ENCODE results near the gene KCNA2.

- TF ChIP-seq RFX5 (IDR thresholded peaks at IDR 0.05; ENCODE audit: low read depth, low read length) (no peak), MAZ (IDR thresholded peaks at IDR 0.05; ENCODE audit: borderline replicate concordance, low read depth, low read length) (no peak), RAD21 (IDR thresholded peaks at IDR 0.05; ENCODE audit: low read length) (no peak), CTCF (conservative IDR thresholded peaks at IDR 0.05; ENCODE audit: low read depth, low read length) (no peak), MAFK (IDR thresholded peaks at IDR 0.05; ENCODE audit: low read depth, low read length) (no peak), BHLHE40 (IDR thresholded peaks at IDR 0.05; ENCODE audit: low read depth, low read length) (no peak), POLR2A (IDR thresholded peaks at IDR 0.05; ENCODE audit: low read depth, low read length) (no peak), SMC3 (IDR thresholded peaks at IDR 0.05; ENCODE audit: low read depth, low read length) (no peak), RCOR1 (IDR thresholded peaks at IDR 0.05; ENCODE audit: insufficient replicate concordance, low read length) (no peak), CEBPB (IDR thresholded peaks at IDR 0.05; ENCODE audit: low read depth, low read length) (no peak), USF2 (IDR thresholded peaks at IDR 0.05; ENCODE audit: low read depth, low read length) (no peak), FOS (IDR thresholded peaks at IDR 0.05; ENCODE audit: low read depth, low read length) (no peak)
Observed at GRCh38 chr1:110633646-110634030, 27.5 kb upstream of the KCNA2 start.

All from IMR-90 (cell line).